Activated T-helper 9 cell treated with anti-CD3 and anti-CD28 coated beads, Interleukin-2, amount 50 U/mL, for 16 hours (primary cell): ENCODE results near the gene CNGA1.

ENCODE experiments used
- DNase-seq: peaks from one replicate; pipeline ENCODE4 v3.0.0-alpha.2; 2020; ENCODE audit warnings: low read depth

The CNGA1 gene

DNA sequence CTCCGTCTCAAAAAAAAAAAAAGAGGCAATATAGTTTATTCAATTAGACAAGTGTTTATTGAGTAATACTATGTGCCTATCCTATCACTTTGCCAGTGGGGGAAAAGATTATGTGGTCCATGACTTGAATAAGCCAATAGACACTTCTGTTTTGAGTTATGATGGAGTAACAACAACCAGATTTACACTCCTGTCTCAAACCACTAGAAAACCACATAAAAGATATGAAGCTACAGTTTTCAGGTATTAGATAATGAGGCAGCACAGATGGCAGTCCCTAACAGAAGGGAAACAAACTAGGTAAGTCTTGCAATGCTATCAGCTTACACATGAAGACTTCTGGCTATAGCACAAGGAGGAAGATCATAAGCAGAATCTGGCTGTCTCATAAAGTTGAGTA, 124.6 kb downstream of the CNGA1 start:
- no peak for DNase-seq
